GM13976 (cell line): ENCODE data around the gene RHOBTB3.
"Not testable (repeated sequence)": the region's sequence is repeated elsewhere in the genome, so short reads cannot be mapped to it uniquely, and the experiment has no call there.

ENCODE experiments used
- DNase-seq: peaks from one replicate; pipeline ENCODE4 v3.0.0; 2012; ENCODE audit warnings: low spot score
- CTCF ChIP-seq: IDR thresholded peaks from 2 replicates; pipeline ENCODE4 v1.5.1; 2012; ENCODE audit warnings: borderline replicate concordance, mild to moderate bottlenecking; ENCODE audit not compliant: insufficient read depth; ENCODE audit errors: extremely low read depth, missing control alignments, control extremely low read depth
- in situ Hi-C: fragments of 300-500 bp; cut with MboI; formaldehyde crosslinking; loops from one replicate; pipeline ENCODE4 v1.12.0; 2022; ENCODE audit warnings: low sequenced_read_pairs, mixed read lengths, inconsistent platforms; ENCODE audit not compliant: unreplicated experiment

Gene RHOBTB3

GRCh38 chr5:95812074-95812471, 80.9 kb downstream of the RHOBTB3 start:
- DNase-seq, result no peak
- TF ChIP-seq CTCF, result no peak
- in situ Hi-C loops, result no loop called here

- DNase-seq, in situ Hi-C loops: not testable (repeated sequence)
These were observed 81.9 kb downstream of the RHOBTB3 start for GRCh38 chr5:95813035-95813434.

- TF ChIP-seq CTCF, result no peak
- in situ Hi-C loops, result no loop called here
- DNase-seq, result no peak
These were observed 84.1 kb downstream of the RHOBTB3 start for GRCh38 chr5:95815155-95815729.

GRCh38 chr5:95816341-95816740, 85.2 kb downstream of the RHOBTB3 start:
- DNase-seq, result no peak
- no peak for TF ChIP-seq CTCF
- in situ Hi-C loops, result no loop called here

GRCh38 chr5:95816776-95817175, 85.6 kb downstream of the RHOBTB3 start:
- in situ Hi-C loops, result no loop called here
- no peak for DNase-seq
- TF ChIP-seq CTCF, result no peak

GRCh38 chr5:95817430-95817829, 86.3 kb downstream of the RHOBTB3 start:
- in situ Hi-C loops, result no loop called here
- DNase-seq, result no peak
- no peak for TF ChIP-seq CTCF

- in situ Hi-C loops, result no loop called here
- no peak for DNase-seq
- TF ChIP-seq CTCF, result no peak
These were observed 87.3 kb downstream of the RHOBTB3 start for GRCh38 chr5:95818181-95819147.
